K562 (cell line): Measurements from ENCODE around the gene KIF23. TPM values are rescaled to one million over a fixed set of nuclear protein-coding genes. Genes with fewer than 3 reads are reported as not detected.

Source experiments
- ATAC-seq: fragments of 200-7000 bp; cut with Tn5 transposase; 3 replicates; pipeline ENCODE4 v1.9.1; 2020; ENCODE audit warnings: moderate library complexity
- BruUV-seq: library from RNA; stranded (reverse); fragments of 400-500 nt; replicated peaks from 2 replicates; lab custom pipeline; 2021; lab: Mats Ljungman, UMichigan
- CTCF ChIA-PET: fragments of 300-600 bp; formaldehyde crosslinking; extraction: SDS; loops from one replicate; lab custom pipeline; 2021; ENCODE audit warnings: low intra/inter-chr PET ratio; lab: Yijun Ruan, JAX
- POLR2A ChIA-PET: fragments of 300-600, 350-650 bp; sonication (Branson Sonifier 250); formaldehyde crosslinking; extraction: SDS; loops from one replicate; lab custom pipeline; 2021; ENCODE audit warnings: antibody characterized with exemption, inconsistent platforms; lab: Yijun Ruan, JAX
- DNase-seq, 4 experiments: peaks; one replicate each; pipeline versions ENCODE4 v3.0.0 to v3.0.0-alpha.2; 2011 to 2018; ENCODE audit warnings: low spot score in 3 of 4, mixed read lengths in 3 of 4; ENCODE audit errors: extremely low read depth in 1 of 4
- FAIRE-seq: peaks from 2 replicates; lab custom pipeline; 2011; peaks lifted over from hg19 to GRCh38; lab: Jason Lieb, UNC
- H2AFZ ChIP-seq: 2 replicates; pipeline ENCODE4 v1.6.0; 2011; ENCODE audit warnings: low read depth, low read length, control low read depth, inconsistent platforms
- H3K27ac ChIP-seq: fragments of 200-600 bp; 3 replicates; pipeline ENCODE4 v1.8.0; 2011; ENCODE audit warnings: low read depth, mild to moderate bottlenecking, control low read depth, inconsistent platforms, low read length, moderate library complexity, mixed read lengths; ENCODE audit errors: extremely low read depth
- H3K27me3 ChIP-seq, 2 experiments: fragments of 300-600 bp in 1 of 2; 2 replicates in 1 of 2; 3 replicates in 1 of 2; pipeline versions ENCODE4 v1.6.0 to v1.8.0; 2011; ENCODE audit warnings: inconsistent platforms in 2 of 2, low read length in 2 of 2, mild to moderate bottlenecking in 1 of 2, mixed read lengths in 1 of 2, moderate library complexity in 1 of 2; ENCODE audit not compliant: control insufficient read depth in 2 of 2, insufficient read depth in 2 of 2
- H3K36me3 ChIP-seq: fragments of 300-600 bp; 3 replicates; pipeline ENCODE4 v1.8.0; 2011; ENCODE audit warnings: mild to moderate bottlenecking, low read length, inconsistent platforms; ENCODE audit not compliant: control insufficient read depth, insufficient read depth
- H3K4me1 ChIP-seq, 2 experiments: fragments of 200-600 bp in 1 of 2; replicated peaks in 1 of 2; 2 replicates in 1 of 2; 3 replicates in 1 of 2; pipeline versions ENCODE4 v1.5.1 to v1.8.0; 2011; ENCODE audit warnings: inconsistent platforms in 2 of 2, low read length in 2 of 2, mild to moderate bottlenecking in 1 of 2, mixed read lengths in 1 of 2, moderate library complexity in 1 of 2; ENCODE audit not compliant: control insufficient read depth in 2 of 2, insufficient read depth in 2 of 2
- H3K4me2 ChIP-seq: 2 replicates; pipeline ENCODE4 v1.6.1; 2011; ENCODE audit warnings: low read length, control low read depth, inconsistent platforms, mixed read lengths; ENCODE audit not compliant: insufficient read depth
- H3K4me3 ChIP-seq: fragments of 200-600 bp; sonication (generic), shearing (Covaris generic); 2 replicates; pipeline ENCODE4 v1.5.1; 2016; ENCODE audit warnings: control low read depth, inconsistent platforms
- H3K79me2 ChIP-seq: fragments of 200-600 bp; 3 replicates; pipeline ENCODE4 v1.8.0; 2011; ENCODE audit warnings: low read length, inconsistent platforms; ENCODE audit not compliant: control insufficient read depth, insufficient read depth
- H3K9ac ChIP-seq, 2 experiments: 2 replicates each; pipeline versions ENCODE4 v1.6.0 to v1.6.1; 2011; ENCODE audit warnings: low read depth in 2 of 2, low read length in 2 of 2, control low read depth in 1 of 2, inconsistent platforms in 1 of 2, mild to moderate bottlenecking in 1 of 2, mixed read lengths in 1 of 2; ENCODE audit not compliant: insufficient read depth in 1 of 2
- H3K9me1 ChIP-seq: one replicate; pipeline ENCODE4 v1.6.0; 2011; ENCODE audit warnings: inconsistent platforms, mild to moderate bottlenecking, low read length, moderate library complexity; ENCODE audit not compliant: control insufficient read depth, insufficient read depth
- H3K9me3 ChIP-seq: replicated peaks from 2 replicates; pipeline ENCODE4 v1.5.1; 2011; ENCODE audit warnings: low read depth, low read length, inconsistent platforms; ENCODE audit not compliant: control insufficient read depth, insufficient read depth
- H4K20me1 ChIP-seq: replicated peaks from 2 replicates; pipeline ENCODE4 v1.6.1; 2011; ENCODE audit warnings: low read length, inconsistent platforms, mixed read lengths; ENCODE audit not compliant: control insufficient read depth, insufficient read depth
- CSDE1 ChIP-seq, 2 experiments: fragments of 450-650 bp; IDR thresholded peaks; 2 replicates each; pipeline ENCODE4 v1.6.1; 2016; ENCODE audit warnings: mild to moderate bottlenecking in 1 of 2
- HINFP ChIP-seq: fragments of 450-650 bp; conservative IDR thresholded peaks from 2 replicates; pipeline ENCODE4 v1.6.1; 2016; ENCODE audit warnings: missing genetic modification characterization, low read depth, mild to moderate bottlenecking, control low read depth, missing compliant biosample characterization
- SOX6 ChIP-seq: fragments of 450-650 bp; IDR thresholded peaks from 2 replicates; pipeline ENCODE4 v1.6.1; 2014; ENCODE audit warnings: mild to moderate bottlenecking
- ZKSCAN1 ChIP-seq: fragments of 150-350 bp; IDR thresholded peaks from 2 replicates; pipeline ENCODE4 v1.6.1; 2016; ENCODE audit warnings: low read depth, low read length
- ZNF589 ChIP-seq: fragments of 200-800 bp; sonication (Bioruptor generic); IDR thresholded peaks from 2 replicates; pipeline ENCODE4 v1.6.1; 2016; ENCODE audit warnings: low read depth, missing genetic modification characterization, missing compliant biosample characterization
- ZSCAN29 ChIP-seq: fragments of 450-650 bp; IDR thresholded peaks from 2 replicates; pipeline ENCODE4 v1.6.1; 2017
- WGBS: fragments of 100-300 bp; shearing (Covaris generic); methylation state at CpG from one replicate; pipeline ENCODE4 v1.1.6; 2016; ENCODE audit warnings: low coverage, mixed read lengths; ENCODE audit not compliant: insufficient coverage; ENCODE audit errors: missing lambda C conversion rate; 5-methylcytosine and 5-hydroxymethylcytosine counted together
- in situ Hi-C: fragments of 300-500 bp; cut with MboI; formaldehyde crosslinking; loops from 4 replicates; pipeline ENCODE4 v1.15.0; 2018; ENCODE audit warnings: inconsistent platforms, mixed read lengths
- intact Hi-C: fragments of 100-400 bp; cut with micrococcal nuclease; formaldehyde crosslinking; loops from 2 replicates; pipeline ENCODE4 v1.14.2; 2022
- polyA plus RNA-seq, 8 experiments: library from polyadenylated mRNA; depleted of rRNA in 4 of 8; stranded (reverse) in 5 of 8; unstranded in 3 of 8; fragments of >200 nt; fragmentation: Nextera tagmentation in 2 of 8; fragmentation: Illumina TruSeq in 1 of 8; extraction: Ambion mirVana in 2 of 8; extraction: Trizol in 1 of 8; gene quantifications; 2 replicates each; pipeline versions ENCODE4 v1.2.1 to v1.2.3, GENCODE V29; 2011 to 2014; ENCODE audit warnings: inconsistent platforms in 1 of 8, missing spikeins in 1 of 8
- total RNA-seq, 7 experiments: library from RNA; depleted of rRNA in 6 of 7; stranded (reverse); fragments of >200 nt in 6 of 7; fragmentation: Illumina TruSeq in 2 of 7; extraction: Trizol in 2 of 7; gene quantifications; 2 replicates each; pipeline versions ENCODE4 v1.2.1 to v1.2.3, GENCODE V29; 2011 to 2021; ENCODE audit warnings: low replicate concordance in 1 of 7
- TF ChIP-seq, protein P1 (sequence below): fragments of 250-450 bp; sonication (Bioruptor Pico); IDR thresholded peaks from 2 replicates; pipeline ENCODE4 v1.5.0; 2020; ENCODE audit warnings: mild to moderate bottlenecking
- TF ChIP-seq, protein P2 (sequence below): IDR thresholded peaks from 2 replicates; pipeline ENCODE4 v1.6.1; 2011; ENCODE audit warnings: borderline replicate concordance, low read depth, mild to moderate bottlenecking, moderate library complexity, low read length; ENCODE audit not compliant: insufficient read depth, poor library complexity, severe bottlenecking
- TF ChIP-seq, protein P3 (sequence below): conservative IDR thresholded peaks from 2 replicates; pipeline ENCODE4 v1.6.1; 2011; ENCODE audit warnings: low read depth, mild to moderate bottlenecking, low read length; ENCODE audit not compliant: control insufficient read depth

KIF23 gene
- total and polyA plus RNA-seq, 9 of the 15 experiments (the other 6 are each of a cell fraction or from before 2014, with no cell fraction given), result 29.4 to 58.2 (median 41.9) TPM

DNA sequence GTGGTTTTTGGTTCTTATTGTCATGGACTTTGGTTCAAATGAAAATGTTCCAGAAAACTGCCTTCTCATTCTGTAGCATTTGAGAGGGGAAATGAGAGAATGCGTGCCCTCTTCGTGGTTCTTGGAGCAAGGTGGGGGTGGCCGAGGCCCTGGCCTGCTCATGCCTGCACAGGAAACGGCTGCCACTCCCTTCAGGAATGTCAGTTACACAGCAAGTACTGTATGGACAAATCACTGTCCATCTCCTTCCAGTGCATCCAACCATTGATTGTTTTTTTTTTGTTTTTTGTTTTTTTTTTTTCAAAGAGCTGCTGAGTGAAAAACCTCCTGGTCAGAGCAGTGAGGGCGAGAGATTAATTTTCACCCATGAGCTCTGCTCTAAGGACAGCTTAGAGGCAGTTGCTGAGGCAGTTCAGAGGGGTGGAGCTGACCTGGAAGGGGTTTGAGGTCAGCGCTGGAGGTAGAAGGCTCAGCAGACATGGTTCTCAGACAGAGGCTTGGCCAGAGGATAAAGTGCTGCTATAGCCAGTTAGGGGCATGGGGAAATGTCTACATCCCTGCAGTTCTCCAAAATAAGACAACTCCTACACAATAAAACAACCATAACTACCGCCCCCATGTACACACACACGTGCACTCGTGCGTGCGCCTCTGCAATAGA is 20.2 kb upstream of the KIF23 start:
- POLR2A ChIA-PET, result interaction anchor here (1.0 to 1.6 kb wide), 3 partner anchors 11 to 59 kb away, joined by 3 to 5 read pairs (median 3); partner anchors contain the start of gene RPLP1
- H3K9me1 ChIP-seq, result no peaks in the 10 kb centered on the region
- H3K4me3 ChIP-seq, result no peak overlapping the region
- H3K9ac ChIP-seq, result no peak overlapping the region
- no peak overlapping the region for H3K4me2 ChIP-seq
- H4K20me1 ChIP-seq, result peaks cover 10% of the 10 kb centered on the region; the same call in 1 of the 2 replicates
- H3K79me2 ChIP-seq, result no peaks in the 10 kb centered on the region
- TF ChIP-seq CSDE1 (IDR thresholded peaks at IDR 0.05), result no peak
- TF ChIP-seq, protein P1, sequence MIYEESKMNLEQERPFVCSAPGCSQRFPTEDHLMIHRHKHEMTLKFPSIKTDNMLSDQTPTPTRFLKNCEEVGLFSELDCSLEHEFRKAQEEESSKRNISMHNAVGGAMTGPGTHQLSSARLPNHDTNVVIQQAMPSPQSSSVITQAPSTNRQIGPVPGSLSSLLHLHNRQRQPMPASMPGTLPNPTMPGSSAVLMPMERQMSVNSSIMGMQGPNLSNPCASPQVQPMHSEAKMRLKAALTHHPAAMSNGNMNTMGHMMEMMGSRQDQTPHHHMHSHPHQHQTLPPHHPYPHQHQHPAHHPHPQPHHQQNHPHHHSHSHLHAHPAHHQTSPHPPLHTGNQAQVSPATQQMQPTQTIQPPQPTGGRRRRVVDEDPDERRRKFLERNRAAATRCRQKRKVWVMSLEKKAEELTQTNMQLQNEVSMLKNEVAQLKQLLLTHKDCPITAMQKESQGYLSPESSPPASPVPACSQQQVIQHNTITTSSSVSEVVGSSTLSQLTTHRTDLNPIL (CRISPR knock-in tag), result no peak
- no peak for TF ChIP-seq ZSCAN29
- no peak for TF ChIP-seq ZKSCAN1
- TF ChIP-seq, protein P2, sequence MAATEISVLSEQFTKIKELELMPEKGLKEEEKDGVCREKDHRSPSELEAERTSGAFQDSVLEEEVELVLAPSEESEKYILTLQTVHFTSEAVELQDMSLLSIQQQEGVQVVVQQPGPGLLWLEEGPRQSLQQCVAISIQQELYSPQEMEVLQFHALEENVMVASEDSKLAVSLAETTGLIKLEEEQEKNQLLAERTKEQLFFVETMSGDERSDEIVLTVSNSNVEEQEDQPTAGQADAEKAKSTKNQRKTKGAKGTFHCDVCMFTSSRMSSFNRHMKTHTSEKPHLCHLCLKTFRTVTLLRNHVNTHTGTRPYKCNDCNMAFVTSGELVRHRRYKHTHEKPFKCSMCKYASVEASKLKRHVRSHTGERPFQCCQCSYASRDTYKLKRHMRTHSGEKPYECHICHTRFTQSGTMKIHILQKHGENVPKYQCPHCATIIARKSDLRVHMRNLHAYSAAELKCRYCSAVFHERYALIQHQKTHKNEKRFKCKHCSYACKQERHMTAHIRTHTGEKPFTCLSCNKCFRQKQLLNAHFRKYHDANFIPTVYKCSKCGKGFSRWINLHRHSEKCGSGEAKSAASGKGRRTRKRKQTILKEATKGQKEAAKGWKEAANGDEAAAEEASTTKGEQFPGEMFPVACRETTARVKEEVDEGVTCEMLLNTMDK, result no peak
- TF ChIP-seq SOX6, result no peak
- TF ChIP-seq ZNF589, result no peak
- TF ChIP-seq HINFP (tag), result no peak
- TF ChIP-seq, protein P3, sequence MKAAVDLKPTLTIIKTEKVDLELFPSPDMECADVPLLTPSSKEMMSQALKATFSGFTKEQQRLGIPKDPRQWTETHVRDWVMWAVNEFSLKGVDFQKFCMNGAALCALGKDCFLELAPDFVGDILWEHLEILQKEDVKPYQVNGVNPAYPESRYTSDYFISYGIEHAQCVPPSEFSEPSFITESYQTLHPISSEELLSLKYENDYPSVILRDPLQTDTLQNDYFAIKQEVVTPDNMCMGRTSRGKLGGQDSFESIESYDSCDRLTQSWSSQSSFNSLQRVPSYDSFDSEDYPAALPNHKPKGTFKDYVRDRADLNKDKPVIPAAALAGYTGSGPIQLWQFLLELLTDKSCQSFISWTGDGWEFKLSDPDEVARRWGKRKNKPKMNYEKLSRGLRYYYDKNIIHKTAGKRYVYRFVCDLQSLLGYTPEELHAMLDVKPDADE, result no peak
- H3K9me3 ChIP-seq, result no peaks in the 10 kb centered on the region
- CTCF ChIA-PET, result interaction anchor here (0.6 kb wide), 1 partner anchor 352 kb away, joined by 3 read pairs; no protein-coding TSS in a partner anchor
- intact Hi-C loops (loop anchor here (2.0 to 10.0 kb wide), 2 partner anchors 89 to 335 kb away; no protein-coding TSS in a partner anchor), in situ Hi-C loops (no loop called here)
- H2AFZ ChIP-seq, result peak overlapping the region; percentile 56; the same call in 1 of the 2 replicates
- peaks cover 0 to 8% of the 10 kb centered on the region in 2 experiments; a peak in 3 of 5 replicates for H3K4me1 ChIP-seq
- BruUV-seq, result no TSS peak
- no peak for DNase-seq
- no peak; the same call in 2 of the 3 replicates for ATAC-seq
- H3K27me3 ChIP-seq, result peaks cover 9 to 67% of the 10 kb centered on the region in 2 experiments; a peak in 4 of 5 replicates
- no peak overlapping the region for H3K27ac ChIP-seq
- H3K36me3 ChIP-seq, result no peaks in the 10 kb centered on the region
- FAIRE-seq, result no peak
- WGBS, result 13% methylated on average over 11 of the region's 11 CpGs
